HS-27A (cell line): ENCODE results near the gene OLIG2.

ENCODE experiments used
- DNase-seq: peaks from one replicate; pipeline ENCODE4 v3.0.0-alpha.2; 2012; ENCODE audit warnings: low read depth, missing footprints

OLIG2 gene

GRCh38 chr21:33019885-33020557 lies 5.7 kb upstream of the OLIG2 start:
- DNase-seq, result no peak

- no peak for DNase-seq
These were observed 5.1 kb upstream of the OLIG2 start for GRCh38 chr21:33020558-33021100.

- DNase-seq, result no peak
These were observed 4.6 kb upstream of the OLIG2 start for GRCh38 chr21:33021150-33021549.

- no peak for DNase-seq
These were observed 4.1 kb upstream of the OLIG2 start for GRCh38 chr21:33021667-33022066.

- DNase-seq, result no peak
These were observed 3.3 kb upstream of the OLIG2 start for GRCh38 chr21:33022489-33022827.

- DNase-seq, result no peak
These were observed 2.7 kb upstream of the OLIG2 start for GRCh38 chr21:33022828-33023573.

GRCh38 chr21:33023574-33024200 lies 2.0 kb upstream of the OLIG2 start:
- no peak for DNase-seq

GRCh38 chr21:33024201-33025103 lies 1.3 kb upstream of the OLIG2 start:
- DNase-seq, result no peak

- DNase-seq, result no peak
These were observed 638 bp upstream of the OLIG2 start for GRCh38 chr21:33025106-33025488.

- no peak for DNase-seq
These were observed 716 bp downstream of the OLIG2 start for GRCh38 chr21:33026443-33026858.

- no peak for DNase-seq
These were observed 1.2 kb downstream of the OLIG2 start for GRCh38 chr21:33026878-33027400.

GRCh38 chr21:33027401-33028286 lies 1.9 kb downstream of the OLIG2 start:
- no peak for DNase-seq

- no peak for DNase-seq
These were observed 2.5 kb downstream of the OLIG2 start for GRCh38 chr21:33028287-33028670.

GRCh38 chr21:33028773-33029384 lies 3.1 kb downstream of the OLIG2 start:
- DNase-seq, result no peak

- DNase-seq, result no peak
These were observed 3.7 kb downstream of the OLIG2 start for GRCh38 chr21:33029385-33029921.

GRCh38 chr21:33029975-33030461 lies 4.3 kb downstream of the OLIG2 start:
- DNase-seq, result no peak

GRCh38 chr21:33030633-33031032 lies 4.9 kb downstream of the OLIG2 start:
- DNase-seq, result no peak

GRCh38 chr21:33031152-33031911 lies 5.6 kb downstream of the OLIG2 start:
- DNase-seq, result no peak

GRCh38 chr21:33032434-33033047 lies 6.8 kb downstream of the OLIG2 start:
- no peak for DNase-seq
